Hematopoietic multipotent progenitor cell treated with erythropoietin and hydrocortisone succinate and interleukin-3 and kit ligand, for 17 days (in vitro differentiated cells): Measurements from ENCODE around the gene OR10X1.
A peak's percentile ranks its signal among the peaks of the same experiment; 100 is the strongest.

Experiments used
- DNase-seq: peaks from one replicate; pipeline ENCODE4 v3.0.0-alpha.2; 2015; ENCODE audit warnings: low spot score

The OR10X1 gene

GRCh38 chr1:158579733-158580132, at the start of gene OR10X1:
Gene OR10X1 (minus strand): TSS chr1:158579899. CDS start chr1:158579899, 0 bp downstream.
- DNase-seq, result no peak

- DNase-seq, result no peak
Observed at GRCh38 chr1:158613764-158614163, 34.1 kb upstream of the OR10X1 start.

- DNase-seq, result peak; percentile 5
Observed at GRCh38 chr1:158611916-158612315, 32.2 kb upstream of the OR10X1 start.

- no peak for DNase-seq
Observed at GRCh38 chr1:158607296-158607695, 27.6 kb upstream of the OR10X1 start.

- DNase-seq, result no peak
Observed at GRCh38 chr1:158604968-158605367, 25.3 kb upstream of the OR10X1 start, which contains the start of gene OR10Z1. Gene OR10Z1 (plus strand): TSS chr1:158605268. CDS start chr1:158606439, 1,171 bp downstream.

- DNase-seq, result no peak
Observed at GRCh38 chr1:158600735-158601134, 21.0 kb upstream of the OR10X1 start.

GRCh38 chr1:158586942-158587341, 7.2 kb upstream of the OR10X1 start:
- DNase-seq, result no peak

- no peak for DNase-seq
Observed at GRCh38 chr1:158583962-158584361, 4.3 kb upstream of the OR10X1 start.

- no peak for DNase-seq
Observed at GRCh38 chr1:158577561-158577960, 2.1 kb downstream of the OR10X1 start.

GRCh38 chr1:158572226-158572625, 7.5 kb downstream of the OR10X1 start:
- no peak for DNase-seq

- no peak for DNase-seq
Observed at GRCh38 chr1:158570480-158570879, 9.2 kb downstream of the OR10X1 start, which contains the start of gene OR6P1. Gene OR6P1 (minus strand): TSS chr1:158570580. CDS start chr1:158563604, 6,976 bp downstream.

GRCh38 chr1:158564608-158565007, 15.1 kb downstream of the OR10X1 start:
- DNase-seq, result no peak

GRCh38 chr1:158563853-158564252, 15.8 kb downstream of the OR10X1 start:
- no peak for DNase-seq

- DNase-seq, result no peak
Observed at GRCh38 chr1:158559696-158560095, 20.0 kb downstream of the OR10X1 start.

- no peak for DNase-seq
Observed at GRCh38 chr1:158554352-158554751, 25.3 kb downstream of the OR10X1 start, which contains the start of gene OR6Y1. Gene OR6Y1 (minus strand): TSS chr1:158554405. CDS start chr1:158548105, 6,300 bp downstream.

- no peak for DNase-seq
Observed at GRCh38 chr1:158552296-158552695, 27.4 kb downstream of the OR10X1 start.

GRCh38 chr1:158547533-158547932, 32.2 kb downstream of the OR10X1 start:
- no peak for DNase-seq

GRCh38 chr1:158537609-158538008, 42.1 kb downstream of the OR10X1 start:
- DNase-seq, result no peak

- DNase-seq, result no peak
Observed at GRCh38 chr1:158534496-158534895, 45.2 kb downstream of the OR10X1 start.
